ENCODE data around the gene PKMYT1. TPM values are rescaled to one million over a fixed set of nuclear protein-coding genes. Genes with fewer than 3 reads are reported as not detected.

PKMYT1 gene
- total RNA-seq, 6 experiments from 2014 or later: 21.1 to 40.8 (median 36.7) TPM

DNA sequence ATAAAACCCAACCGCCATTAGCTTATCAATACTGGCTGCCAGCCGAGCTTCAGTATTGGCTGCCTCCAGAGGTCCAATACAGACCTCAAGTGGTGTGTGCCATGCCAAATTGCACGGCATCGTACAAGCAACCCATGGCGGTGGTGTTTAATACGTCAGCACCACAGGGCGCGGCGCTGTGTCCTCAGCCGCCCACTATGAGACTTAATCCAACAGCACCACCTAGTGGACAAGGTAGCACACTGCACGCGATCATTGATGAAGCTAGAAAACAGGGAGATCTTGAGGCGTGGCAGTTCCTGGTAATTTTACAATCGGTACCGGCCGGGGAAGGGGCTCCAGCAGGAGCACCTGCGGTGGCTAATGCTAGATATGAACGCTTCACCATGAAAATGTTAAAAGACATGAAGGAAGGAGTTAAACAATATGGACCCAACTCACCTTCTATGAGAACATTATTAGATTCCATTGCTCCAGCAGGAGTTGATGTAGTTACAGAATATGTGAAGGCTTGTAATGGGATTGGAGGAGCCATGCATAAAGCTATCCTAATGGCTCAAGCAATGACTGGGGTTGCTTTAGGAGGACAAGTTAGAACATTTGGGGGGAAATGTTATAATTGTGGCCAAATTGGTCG lies 53.1 kb downstream of the PKMYT1 start:
- Mint-ChIP-seq H3K27ac (peak overlapping the region; percentile 41), H3K27me3 (ENCODE audit: insufficient read depth) (peaks cover 3% of the 10 kb centered on the region; the same call in 1 of the 2 replicates), H3K4me3 (peak overlapping the region; percentile 25), H3K4me1 (ENCODE audit: low read depth) (peaks cover 18% of the 10 kb centered on the region), H3K9me3 (no peaks in the 10 kb centered on the region), H3K36me3 (ENCODE audit: low read depth) (no peaks in the 10 kb centered on the region; the same call in 1 of the 2 replicates)
- peak; percentile 75 for DNase-seq
- TF ChIP-seq, protein P1, sequence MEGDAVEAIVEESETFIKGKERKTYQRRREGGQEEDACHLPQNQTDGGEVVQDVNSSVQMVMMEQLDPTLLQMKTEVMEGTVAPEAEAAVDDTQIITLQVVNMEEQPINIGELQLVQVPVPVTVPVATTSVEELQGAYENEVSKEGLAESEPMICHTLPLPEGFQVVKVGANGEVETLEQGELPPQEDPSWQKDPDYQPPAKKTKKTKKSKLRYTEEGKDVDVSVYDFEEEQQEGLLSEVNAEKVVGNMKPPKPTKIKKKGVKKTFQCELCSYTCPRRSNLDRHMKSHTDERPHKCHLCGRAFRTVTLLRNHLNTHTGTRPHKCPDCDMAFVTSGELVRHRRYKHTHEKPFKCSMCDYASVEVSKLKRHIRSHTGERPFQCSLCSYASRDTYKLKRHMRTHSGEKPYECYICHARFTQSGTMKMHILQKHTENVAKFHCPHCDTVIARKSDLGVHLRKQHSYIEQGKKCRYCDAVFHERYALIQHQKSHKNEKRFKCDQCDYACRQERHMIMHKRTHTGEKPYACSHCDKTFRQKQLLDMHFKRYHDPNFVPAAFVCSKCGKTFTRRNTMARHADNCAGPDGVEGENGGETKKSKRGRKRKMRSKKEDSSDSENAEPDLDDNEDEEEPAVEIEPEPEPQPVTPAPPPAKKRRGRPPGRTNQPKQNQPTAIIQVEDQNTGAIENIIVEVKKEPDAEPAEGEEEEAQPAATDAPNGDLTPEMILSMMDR (IDR thresholded peaks at IDR 0.05): peak; percentile 99

DNA sequence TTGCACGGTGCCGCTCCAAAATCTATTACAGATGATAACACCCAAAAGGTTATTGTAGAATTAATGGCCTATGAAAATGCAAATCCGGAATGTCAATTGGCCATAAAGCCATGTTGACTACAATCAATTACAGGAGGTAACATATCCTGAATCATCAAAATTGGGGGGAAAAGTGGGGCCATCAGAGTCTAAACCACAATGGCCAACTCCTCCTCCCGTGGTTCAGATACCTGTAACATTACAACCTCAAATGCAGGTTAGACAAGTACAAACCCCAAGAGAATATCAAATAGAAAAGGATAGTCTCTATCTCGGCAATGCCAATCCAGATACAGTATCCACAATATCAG lies 53.6 kb downstream of the PKMYT1 start:
- Mint-ChIP-seq H3K9me3 (no peaks in the 10 kb centered on the region), H3K4me3 (peak overlapping the region; percentile 25), H3K4me1 (ENCODE audit: low read depth) (peaks cover 18% of the 10 kb centered on the region), H3K27me3 (ENCODE audit: insufficient read depth) (peaks cover 3% of the 10 kb centered on the region; the same call in 1 of the 2 replicates), H3K27ac (peak overlapping the region; percentile 41), H3K36me3 (ENCODE audit: low read depth) (no peaks in the 10 kb centered on the region; the same call in 1 of the 2 replicates)
- DNase-seq: no peak
- TF ChIP-seq, protein P1 (IDR thresholded peaks at IDR 0.05): no peak

DNA sequence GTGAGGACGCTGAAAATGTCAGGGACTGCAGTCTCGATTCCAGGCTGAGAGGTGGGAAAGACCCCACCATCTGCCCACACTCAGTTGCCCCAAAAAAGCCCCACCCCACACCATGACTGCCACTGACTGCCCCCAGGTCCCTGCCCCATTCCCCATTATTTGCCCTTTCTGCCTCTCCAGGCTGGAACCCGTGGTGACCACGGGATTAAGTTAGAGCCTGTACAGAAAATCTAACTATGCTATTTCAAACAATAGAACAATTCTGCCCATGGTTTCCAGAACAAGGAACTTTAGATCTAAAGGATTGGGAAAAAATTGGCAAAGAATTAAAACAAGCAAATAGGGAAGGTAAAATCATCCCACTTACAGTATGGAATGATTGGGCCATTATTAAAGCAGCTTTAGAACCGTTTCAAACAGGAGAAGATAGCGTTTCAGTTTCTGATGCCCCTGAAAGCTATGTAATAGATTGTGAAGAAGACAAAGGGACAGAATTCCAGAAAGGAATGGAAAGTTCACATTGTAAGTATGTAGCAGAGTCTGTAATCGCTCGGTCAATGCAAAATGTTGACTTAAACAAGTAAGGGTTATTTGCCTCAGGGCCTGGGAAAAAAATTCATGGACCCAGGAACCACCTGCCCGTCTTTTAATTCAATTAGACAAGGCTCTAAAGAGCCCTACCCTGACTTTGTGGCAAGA lies 54.1 kb downstream of the PKMYT1 start:
- no peak for DNase-seq
- Mint-ChIP-seq H3K27ac (no peak overlapping the region; the same call in 1 of the 2 replicates), H3K9me3 (no peaks in the 10 kb centered on the region), H3K36me3 (ENCODE audit: low read depth) (no peaks in the 10 kb centered on the region; the same call in 1 of the 2 replicates), H3K4me1 (ENCODE audit: low read depth) (peaks cover 18% of the 10 kb centered on the region), H3K4me3 (peak overlapping the region; percentile 25; the same call in 1 of the 2 replicates), H3K27me3 (ENCODE audit: insufficient read depth) (peaks cover 3% of the 10 kb centered on the region; the same call in 1 of the 2 replicates)
- TF ChIP-seq, protein P1 (IDR thresholded peaks at IDR 0.05): no peak

DNA sequence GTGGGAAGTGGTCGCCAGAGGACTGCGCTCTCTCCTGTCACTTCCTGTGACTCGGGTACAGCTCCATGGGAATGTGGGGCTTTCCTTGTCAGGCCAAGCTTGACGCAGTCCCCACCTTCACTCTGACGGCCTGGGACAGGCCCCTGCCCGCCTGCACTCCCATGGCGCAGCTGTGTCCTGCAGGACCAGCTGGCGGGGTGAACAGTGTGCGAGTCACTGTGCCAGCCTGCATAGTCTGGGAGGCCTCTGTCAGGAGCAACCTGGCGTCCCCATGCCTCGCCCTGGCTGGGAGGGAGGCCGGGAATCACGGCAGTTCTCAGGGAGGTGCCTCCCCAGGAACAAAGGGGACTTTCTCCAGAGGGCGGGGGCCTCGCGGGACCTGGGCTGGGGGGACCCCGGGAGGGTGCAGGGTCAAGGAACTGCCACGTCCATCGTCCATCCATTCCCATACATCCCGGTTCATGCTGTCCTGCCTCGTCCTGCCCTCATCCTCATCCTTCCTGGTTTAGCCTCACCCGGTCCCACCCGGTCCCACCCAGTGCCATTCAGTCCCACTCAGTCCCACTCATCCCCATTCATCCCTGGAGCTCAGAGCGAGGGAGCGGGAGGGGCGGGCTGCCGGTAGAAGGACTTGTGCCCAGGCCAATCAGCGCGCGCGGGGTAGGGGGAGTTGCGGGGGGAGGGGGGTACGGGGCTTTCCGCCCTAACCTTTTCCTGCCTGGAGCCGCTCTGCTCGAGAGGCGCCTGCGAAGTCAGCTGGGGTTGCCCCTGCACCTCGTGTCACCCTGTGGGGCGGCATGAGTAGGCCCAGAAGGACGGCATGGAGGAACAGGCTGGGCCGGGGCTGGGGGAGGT lies 55.1 kb downstream of the PKMYT1 start:
- Mint-ChIP-seq H3K36me3 (ENCODE audit: low read depth) (no peaks in the 10 kb centered on the region; the same call in 1 of the 2 replicates), H3K4me1 (ENCODE audit: low read depth) (peaks cover 18% of the 10 kb centered on the region), H3K27me3 (ENCODE audit: insufficient read depth) (peaks cover 3% of the 10 kb centered on the region; the same call in 1 of the 2 replicates), H3K4me3 (no peak overlapping the region), H3K27ac (no peak overlapping the region), H3K9me3 (no peaks in the 10 kb centered on the region)
- DNase-seq: no peak
- TF ChIP-seq, protein P1 (IDR thresholded peaks at IDR 0.05): no peak

DNA sequence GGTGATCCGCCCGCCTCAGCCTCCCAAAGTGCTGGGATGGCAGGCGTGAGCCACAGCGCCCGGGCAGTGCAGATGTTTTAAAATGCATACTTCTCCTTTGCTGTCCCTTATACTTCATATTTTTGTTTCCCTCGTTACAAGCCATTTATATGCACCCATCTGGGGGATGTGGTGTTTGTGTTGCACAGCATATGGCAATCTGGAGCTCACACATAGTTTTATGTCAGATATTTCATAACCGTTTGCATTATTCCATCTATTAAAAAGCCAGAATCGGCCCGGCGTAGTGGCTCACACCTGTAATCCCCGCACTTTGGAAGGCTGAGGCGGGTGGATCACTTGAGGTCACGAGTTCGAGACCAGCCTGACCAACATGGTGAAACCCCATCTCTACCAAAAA lies 56.8 kb downstream of the PKMYT1 start:
- TF ChIP-seq, protein P1 (IDR thresholded peaks at IDR 0.05): no peak
- H3K36me3 Mint-ChIP-seq (ENCODE audit: low read depth): peaks cover 7% of the 10 kb centered on the region
- no peaks in the 10 kb centered on the region for H3K9me3 Mint-ChIP-seq
- H3K27me3 Mint-ChIP-seq (ENCODE audit: insufficient read depth): peaks cover 4% of the 10 kb centered on the region
- no peak overlapping the region for H3K4me3 Mint-ChIP-seq
- no peak for DNase-seq
- H3K4me1 Mint-ChIP-seq (ENCODE audit: low read depth): peaks cover 26% of the 10 kb centered on the region
- no peak overlapping the region for H3K27ac Mint-ChIP-seq

Measured in HFFc6 (cell line).